Measurements from ENCODE around the gene GPR132.

GPR132 gene

GRCh38 chr14:105019861-105020814 is 45.1 kb downstream of the GPR132 start:
- DNase-seq, result peak; percentile 62

- DNase-seq, result no peak
Measured at GRCh38 chr14:105018414-105018813, 46.8 kb downstream of the GPR132 start.

DNA sequence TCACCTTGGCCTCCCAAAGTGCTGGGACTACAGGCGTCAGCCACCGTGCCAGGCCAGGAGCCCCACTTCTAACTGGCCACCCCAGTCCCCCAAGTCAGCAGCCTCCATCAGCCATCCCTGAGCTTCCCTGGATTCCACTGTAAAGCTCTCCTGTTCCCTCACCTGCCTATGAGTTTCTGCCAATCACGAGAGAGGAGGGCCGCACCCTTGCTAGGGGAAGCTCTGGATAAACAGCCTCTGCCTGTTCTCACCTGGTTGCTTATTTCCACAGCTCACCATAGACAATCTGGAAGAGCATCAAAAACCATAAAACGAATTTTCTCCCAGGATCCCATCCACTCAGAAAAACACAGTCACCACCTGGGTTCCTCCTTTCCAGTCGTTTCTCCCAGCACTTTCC is 49.3 kb downstream of the GPR132 start:
- no peak for DNase-seq

- DNase-seq, result no peak
Measured at GRCh38 chr14:105015242-105015641, 50.0 kb downstream of the GPR132 start.

DNA sequence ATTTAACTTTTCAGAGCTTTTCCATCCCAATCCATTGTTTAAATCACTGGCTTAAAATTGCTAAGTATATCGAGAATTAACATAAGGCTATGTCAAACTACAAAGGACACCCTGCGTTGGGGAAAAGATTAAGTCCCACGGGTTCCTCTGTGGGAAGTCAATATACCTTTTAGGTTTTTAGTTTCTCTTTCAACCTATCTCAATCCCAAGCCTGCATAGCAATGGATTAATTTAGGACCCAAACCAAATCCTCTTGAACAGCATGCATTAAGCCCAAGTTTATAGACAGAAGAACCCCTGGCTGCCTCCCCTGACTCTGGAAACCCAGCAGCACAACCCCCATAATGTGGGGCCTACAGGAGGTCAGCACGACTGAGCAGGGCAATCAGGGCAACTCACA is 50.6 kb downstream of the GPR132 start:
- no peak for DNase-seq

DNA sequence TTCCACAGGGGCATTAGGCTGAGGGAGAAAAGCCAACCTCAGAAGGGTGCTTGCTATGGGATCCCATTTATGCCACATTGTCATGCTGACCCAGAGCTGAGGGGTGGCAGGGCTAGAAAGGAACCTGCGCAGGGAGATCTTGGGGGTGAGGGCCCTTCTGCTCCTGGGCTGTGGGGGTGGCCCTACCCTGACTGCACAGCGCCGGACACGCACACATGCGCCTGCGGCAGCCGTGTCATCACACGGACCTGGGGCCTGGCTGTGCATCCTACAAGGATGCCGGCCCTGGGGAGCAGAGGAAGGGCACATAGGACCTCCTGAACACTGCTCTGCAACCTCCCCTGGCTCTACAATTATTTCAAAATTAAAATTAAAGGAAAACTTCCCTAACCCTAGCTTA is 51.2 kb downstream of the GPR132 start:
- no peak for DNase-seq

DNA sequence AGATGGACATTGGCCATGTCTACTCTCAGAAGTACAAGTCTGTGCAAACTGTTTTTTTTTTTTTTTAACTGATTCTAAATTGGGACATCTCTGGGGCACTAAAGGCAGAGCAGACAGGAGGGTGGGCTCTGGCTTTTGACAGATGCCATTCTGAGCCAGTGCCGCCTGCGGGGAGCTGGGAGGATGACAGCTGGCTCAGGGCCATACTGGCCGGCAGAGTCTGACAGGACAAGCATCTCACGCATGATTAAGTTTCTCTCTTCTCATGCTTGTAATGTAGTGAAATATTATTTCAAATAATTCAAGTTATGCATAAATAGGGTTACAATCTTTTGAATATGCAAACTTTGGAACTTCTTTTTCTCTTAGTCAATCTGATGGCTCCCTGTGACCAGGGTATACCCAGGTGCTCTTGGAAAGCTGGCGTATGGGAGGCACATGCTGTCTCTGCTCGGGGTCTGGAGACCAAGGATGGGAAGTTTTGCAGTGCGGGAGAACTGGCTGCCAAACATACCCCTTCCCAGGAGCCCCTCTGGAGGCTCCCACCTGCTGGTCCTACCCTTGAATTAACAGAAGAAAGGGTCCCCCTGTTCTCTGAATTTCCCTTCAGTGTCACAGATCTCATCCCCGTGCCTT is 52.0 kb downstream of the GPR132 start:
- no peak for DNase-seq

- no peak for DNase-seq
Measured at GRCh38 chr14:105012171-105012985, 52.9 kb downstream of the GPR132 start.

GRCh38 chr14:105011312-105011990 is 53.8 kb downstream of the GPR132 start:
- no peak for DNase-seq

DNA sequence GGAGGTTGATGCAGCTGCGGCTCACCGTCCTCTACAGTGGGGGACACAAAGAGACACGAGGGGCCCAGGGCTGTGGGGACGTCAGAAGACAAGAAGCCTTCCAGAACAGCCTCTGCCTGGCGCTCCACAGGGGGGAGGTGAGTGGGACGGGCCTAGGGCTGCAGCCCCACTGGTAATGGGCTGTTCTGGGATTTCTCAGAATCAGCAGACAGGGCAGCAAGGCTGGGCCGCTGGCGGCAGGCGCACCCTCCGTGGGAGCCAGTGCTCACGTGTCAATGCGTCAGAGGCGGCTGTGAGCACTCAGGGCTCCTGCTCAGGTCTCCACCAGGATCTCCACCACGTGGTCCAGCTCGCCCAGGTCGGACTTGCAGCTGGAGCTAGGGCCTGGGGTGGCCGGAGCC is 54.3 kb downstream of the GPR132 start:
- DNase-seq, result no peak

DNA sequence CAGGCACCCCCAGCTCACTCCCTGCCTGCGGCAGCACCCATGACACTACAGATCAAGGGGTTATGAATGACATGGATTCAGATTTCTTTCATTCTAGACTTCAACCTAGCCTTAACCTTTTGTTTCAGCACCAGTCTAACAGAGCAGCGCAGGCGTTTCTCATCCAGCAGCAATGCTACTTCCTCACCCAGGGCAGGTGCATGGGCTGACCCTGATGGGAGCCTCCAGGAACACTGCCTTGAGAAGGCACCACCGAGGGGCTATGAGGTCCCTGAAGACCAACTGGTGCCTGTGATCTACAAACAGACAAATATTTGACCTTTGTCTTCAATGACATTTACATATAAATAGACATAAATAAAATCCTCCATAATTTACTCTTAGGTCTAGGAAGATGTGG is 55.1 kb downstream of the GPR132 start:
- no peak for DNase-seq

DNA sequence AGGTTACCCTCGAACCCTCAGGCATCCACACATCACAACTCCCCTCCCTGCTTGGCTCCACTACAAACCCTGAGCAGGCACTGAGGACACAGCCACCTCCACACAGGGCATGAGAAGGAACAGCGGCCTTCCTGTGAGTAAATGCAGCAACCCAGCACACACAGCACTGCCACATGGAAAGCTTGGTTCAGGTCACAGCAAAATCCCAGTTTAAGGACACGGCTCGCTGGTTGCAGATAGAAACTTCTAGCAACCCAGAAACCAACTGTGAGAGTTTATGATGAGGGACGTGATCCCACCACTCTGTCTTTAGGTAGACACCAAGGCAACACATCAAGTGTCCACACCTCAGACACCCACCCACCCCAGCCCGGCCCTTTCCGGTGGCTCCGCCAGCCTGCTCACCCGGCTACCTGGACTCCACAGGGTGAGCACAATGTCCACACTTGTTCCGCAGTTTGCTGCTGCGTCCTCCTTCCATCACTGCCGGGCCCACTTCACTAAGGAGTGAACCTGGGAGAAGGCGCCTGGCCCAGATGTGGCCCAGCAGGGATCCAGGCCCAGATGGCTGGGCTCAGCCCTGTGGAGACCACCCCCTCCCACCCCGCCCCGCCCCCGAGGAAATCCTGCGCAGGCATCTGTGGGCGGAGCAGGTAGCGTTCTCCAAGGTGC is 57.5 kb downstream of the GPR132 start:
- no peak for DNase-seq

DNA sequence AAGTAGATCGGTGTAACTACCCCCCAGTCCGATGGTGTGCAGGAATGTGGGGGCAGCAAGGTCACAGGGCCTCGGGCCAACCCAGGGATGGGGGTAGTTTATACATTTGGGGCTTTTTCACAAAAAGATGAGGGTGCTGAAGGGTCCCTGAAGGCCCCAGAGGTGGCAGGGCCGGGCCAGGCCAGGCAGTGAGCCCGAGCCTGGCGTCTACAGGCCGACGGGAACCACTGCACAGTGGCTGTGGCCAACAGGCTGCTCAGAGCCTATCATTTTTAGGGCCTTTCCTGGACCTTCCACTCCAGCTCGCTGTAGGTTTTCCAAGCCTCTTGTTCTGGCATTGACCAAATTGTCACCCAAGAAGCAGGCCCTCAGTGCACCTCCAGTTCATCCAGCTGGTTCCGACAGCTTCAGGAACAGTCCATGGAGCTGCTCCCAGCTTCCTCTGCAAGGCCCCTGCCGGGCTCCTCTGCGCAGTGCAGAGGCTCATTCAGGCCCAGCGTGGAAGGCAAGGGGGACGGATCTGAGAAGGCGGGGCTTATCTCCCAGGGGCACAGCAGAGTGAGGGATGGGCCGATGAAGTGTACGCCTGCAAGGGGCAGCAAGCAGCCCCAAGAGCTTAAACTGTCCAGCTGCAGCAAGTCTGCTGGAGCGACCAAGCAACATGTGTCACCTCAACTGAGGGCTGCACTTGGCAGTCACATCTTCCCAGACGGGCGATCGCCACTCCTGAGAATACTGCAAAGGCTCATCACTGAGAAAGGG is 58.2 kb downstream of the GPR132 start:
- no peak for DNase-seq

- DNase-seq, result no peak
Measured at GRCh38 chr14:105005929-105006830, 59.0 kb downstream of the GPR132 start.

DNA sequence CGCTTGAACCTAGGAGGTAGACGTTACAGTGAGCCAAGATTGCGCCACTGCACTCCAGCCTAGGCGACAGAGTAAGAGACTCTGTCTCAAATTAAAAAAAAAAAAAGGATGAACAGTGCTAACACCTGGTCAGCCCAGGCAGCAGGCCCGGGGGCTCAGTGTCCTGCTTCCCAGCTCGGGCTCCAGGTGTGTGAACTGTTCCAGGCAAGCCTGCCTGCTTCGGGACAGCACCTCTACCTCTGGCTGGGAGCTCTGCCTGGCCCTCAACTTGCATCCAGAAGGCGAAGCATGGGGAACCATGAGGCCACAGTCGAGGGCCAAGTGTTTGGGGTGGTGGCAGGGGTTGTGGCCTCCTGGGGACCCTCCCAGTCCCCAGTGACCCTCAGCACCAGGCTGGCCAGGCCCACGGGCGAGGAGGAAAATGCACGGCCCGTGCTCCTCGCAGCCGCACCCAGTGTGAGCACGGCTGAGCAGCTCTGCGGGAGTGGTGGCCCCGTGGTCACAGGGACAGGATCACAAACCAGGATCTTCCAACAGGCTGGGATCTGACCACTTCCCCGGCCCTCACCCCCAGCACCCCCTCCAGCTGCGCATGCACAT is 59.8 kb downstream of the GPR132 start:
- DNase-seq, result no peak

Measured in T-helper 9 cell (primary cell).